ENCODE measurements around the gene HDDC2. TPM values are rescaled to one million over a fixed set of nuclear protein-coding genes. Genes with fewer than 3 reads are reported as not detected.

Gene HDDC2
- total and polyA plus RNA-seq, 9 of the 15 experiments (the other 6 are each of a cell fraction or from before 2014, with no cell fraction given), result 194 to 632 (median 294) TPM

DNA sequence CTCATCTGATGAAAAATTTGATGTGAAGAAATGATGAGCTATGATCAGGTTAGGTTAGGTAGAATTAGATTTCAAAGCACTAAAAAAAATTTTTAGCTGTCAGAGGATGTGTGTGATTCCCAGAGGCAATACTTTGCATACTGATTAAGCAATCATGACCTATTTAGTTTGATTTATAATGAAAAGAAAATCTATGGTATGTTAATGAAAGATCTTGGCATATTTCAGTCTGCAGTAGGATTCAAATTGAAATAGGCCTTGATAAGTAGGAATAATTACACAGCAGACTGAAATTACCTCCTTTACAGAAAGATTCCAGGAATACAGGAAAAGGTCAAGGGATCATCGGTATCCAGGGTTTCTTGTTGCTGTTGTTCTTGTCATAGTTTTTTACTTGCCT lies 69.3 kb downstream of the HDDC2 start (continued):
- TF ChIP-seq, protein P1, sequence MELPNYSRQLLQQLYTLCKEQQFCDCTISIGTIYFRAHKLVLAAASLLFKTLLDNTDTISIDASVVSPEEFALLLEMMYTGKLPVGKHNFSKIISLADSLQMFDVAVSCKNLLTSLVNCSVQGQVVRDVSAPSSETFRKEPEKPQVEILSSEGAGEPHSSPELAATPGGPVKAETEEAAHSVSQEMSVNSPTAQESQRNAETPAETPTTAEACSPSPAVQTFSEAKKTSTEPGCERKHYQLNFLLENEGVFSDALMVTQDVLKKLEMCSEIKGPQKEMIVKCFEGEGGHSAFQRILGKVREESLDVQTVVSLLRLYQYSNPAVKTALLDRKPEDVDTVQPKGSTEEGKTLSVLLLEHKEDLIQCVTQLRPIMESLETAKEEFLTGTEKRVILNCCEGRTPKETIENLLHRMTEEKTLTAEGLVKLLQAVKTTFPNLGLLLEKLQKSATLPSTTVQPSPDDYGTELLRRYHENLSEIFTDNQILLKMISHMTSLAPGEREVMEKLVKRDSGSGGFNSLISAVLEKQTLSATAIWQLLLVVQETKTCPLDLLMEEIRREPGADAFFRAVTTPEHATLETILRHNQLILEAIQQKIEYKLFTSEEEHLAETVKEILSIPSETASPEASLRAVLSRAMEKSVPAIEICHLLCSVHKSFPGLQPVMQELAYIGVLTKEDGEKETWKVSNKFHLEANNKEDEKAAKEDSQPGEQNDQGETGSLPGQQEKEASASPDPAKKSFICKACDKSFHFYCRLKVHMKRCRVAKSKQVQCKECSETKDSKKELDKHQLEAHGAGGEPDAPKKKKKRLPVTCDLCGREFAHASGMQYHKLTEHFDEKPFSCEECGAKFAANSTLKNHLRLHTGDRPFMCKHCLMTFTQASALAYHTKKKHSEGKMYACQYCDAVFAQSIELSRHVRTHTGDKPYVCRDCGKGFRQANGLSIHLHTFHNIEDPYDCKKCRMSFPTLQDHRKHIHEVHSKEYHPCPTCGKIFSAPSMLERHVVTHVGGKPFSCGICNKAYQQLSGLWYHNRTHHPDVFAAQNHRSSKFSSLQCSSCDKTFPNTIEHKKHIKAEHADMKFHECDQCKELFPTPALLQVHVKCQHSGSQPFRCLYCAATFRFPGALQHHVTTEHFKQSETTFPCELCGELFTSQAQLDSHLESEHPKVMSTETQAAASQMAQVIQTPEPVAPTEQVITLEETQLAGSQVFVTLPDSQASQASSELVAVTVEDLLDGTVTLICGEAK (IDR thresholded peaks at IDR 0.05), result no peak
- TF ChIP-seq, protein P1 (CRISPR knock-in tag; IDR thresholded peaks at IDR 0.05), result no peak
- TF ChIP-seq RBM15 (IDR thresholded peaks at IDR 0.05; ENCODE audit: insufficient read depth, low read length), result no peak
- TF ChIP-seq KHSRP (IDR thresholded peaks at IDR 0.05), result no peak
- no peak for TF ChIP-seq TCFL5 (CRISPR knock-in tag; conservative IDR thresholded peaks at IDR 0.05)
- TF ChIP-seq, protein P2, sequence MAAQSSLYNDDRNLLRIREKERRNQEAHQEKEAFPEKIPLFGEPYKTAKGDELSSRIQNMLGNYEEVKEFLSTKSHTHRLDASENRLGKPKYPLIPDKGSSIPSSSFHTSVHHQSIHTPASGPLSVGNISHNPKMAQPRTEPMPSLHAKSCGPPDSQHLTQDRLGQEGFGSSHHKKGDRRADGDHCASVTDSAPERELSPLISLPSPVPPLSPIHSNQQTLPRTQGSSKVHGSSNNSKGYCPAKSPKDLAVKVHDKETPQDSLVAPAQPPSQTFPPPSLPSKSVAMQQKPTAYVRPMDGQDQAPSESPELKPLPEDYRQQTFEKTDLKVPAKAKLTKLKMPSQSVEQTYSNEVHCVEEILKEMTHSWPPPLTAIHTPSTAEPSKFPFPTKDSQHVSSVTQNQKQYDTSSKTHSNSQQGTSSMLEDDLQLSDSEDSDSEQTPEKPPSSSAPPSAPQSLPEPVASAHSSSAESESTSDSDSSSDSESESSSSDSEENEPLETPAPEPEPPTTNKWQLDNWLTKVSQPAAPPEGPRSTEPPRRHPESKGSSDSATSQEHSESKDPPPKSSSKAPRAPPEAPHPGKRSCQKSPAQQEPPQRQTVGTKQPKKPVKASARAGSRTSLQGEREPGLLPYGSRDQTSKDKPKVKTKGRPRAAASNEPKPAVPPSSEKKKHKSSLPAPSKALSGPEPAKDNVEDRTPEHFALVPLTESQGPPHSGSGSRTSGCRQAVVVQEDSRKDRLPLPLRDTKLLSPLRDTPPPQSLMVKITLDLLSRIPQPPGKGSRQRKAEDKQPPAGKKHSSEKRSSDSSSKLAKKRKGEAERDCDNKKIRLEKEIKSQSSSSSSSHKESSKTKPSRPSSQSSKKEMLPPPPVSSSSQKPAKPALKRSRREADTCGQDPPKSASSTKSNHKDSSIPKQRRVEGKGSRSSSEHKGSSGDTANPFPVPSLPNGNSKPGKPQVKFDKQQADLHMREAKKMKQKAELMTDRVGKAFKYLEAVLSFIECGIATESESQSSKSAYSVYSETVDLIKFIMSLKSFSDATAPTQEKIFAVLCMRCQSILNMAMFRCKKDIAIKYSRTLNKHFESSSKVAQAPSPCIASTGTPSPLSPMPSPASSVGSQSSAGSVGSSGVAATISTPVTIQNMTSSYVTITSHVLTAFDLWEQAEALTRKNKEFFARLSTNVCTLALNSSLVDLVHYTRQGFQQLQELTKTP (IDR thresholded peaks at IDR 0.05; ENCODE audit: low read depth in 1 of 2, partially characterized antibody in 2 of 2), result no peak
